22Rv1 (cell line): Measurements from ENCODE around the gene ACR.

Source experiments
- CTCF ChIP-seq: fragments of 450-650 bp; IDR thresholded peaks from 2 replicates; pipeline ENCODE4 v1.5.1; 2017; ENCODE audit warnings: mild to moderate bottlenecking
- ZFX ChIP-seq: fragments of 450-650 bp; IDR thresholded peaks from 2 replicates; pipeline ENCODE4 v1.6.1; 2017; ENCODE audit warnings: antibody characterized with exemption, borderline replicate concordance

- no peak for TF ChIP-seq CTCF
- TF ChIP-seq ZFX = no peak
These were observed 35.7 kb upstream of the ACR start for GRCh38 chr22:50702261-50702671.
